Measurements from ENCODE around the gene UNC119B.
"Not testable (repeated sequence)": the region's sequence is repeated elsewhere in the genome, so short reads cannot be mapped to it uniquely, and the experiment has no call there.

Gene UNC119B

GRCh38 chr12:120710031-120710804 is at the start of gene UNC119B:
UNC119B (plus strand) TSS chr12:120710458; CDS start chr12:120710475, 17 bp downstream.
- Mint-ChIP-seq H3K36me3 (ENCODE audit: low read depth) (peaks cover 20% of the 10 kb centered on the region), H3K27me3 (no peaks in the 10 kb centered on the region), H3K27ac (peak within 1 kb of the TSS; percentile 77), H3K9me3 (no peaks in the 10 kb centered on the region), H3K4me3 (peak within 1 kb of the TSS; percentile 84), H3K4me1 (peaks cover 29% of the 10 kb centered on the region)
- ATAC-seq (peak; percentile 62), DNase-seq (peak; percentile 79)

DNA sequence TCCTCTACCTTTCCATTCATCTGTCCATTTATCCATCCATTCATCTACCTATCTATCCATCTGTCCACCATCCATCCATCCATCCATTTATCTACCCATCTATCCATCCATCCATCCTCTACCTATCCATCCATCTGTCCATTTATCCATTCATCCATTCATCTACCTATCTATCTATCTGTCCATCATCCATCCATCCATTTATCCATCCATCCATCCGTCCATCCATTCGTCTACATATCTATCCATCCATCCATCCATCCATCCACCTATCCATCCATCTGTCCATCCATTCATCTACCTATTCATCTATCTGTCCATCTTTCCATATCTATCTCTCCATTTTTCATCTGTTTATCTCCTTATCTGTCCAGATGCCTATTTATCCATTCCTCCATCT is 48.8 kb upstream of the UNC119B start:
- H3K4me3 Mint-ChIP-seq = no peak overlapping the region
- no peak overlapping the region for H3K27ac Mint-ChIP-seq
- no peaks in the 10 kb centered on the region for H3K9me3 Mint-ChIP-seq
- peaks cover 5% of the 10 kb centered on the region for H3K27me3 Mint-ChIP-seq
- DNase-seq (no peak), ATAC-seq (no peak)
- H3K36me3 Mint-ChIP-seq (ENCODE audit: low read depth) = no peaks in the 10 kb centered on the region
- H3K4me1 Mint-ChIP-seq = no peaks in the 10 kb centered on the region

DNA sequence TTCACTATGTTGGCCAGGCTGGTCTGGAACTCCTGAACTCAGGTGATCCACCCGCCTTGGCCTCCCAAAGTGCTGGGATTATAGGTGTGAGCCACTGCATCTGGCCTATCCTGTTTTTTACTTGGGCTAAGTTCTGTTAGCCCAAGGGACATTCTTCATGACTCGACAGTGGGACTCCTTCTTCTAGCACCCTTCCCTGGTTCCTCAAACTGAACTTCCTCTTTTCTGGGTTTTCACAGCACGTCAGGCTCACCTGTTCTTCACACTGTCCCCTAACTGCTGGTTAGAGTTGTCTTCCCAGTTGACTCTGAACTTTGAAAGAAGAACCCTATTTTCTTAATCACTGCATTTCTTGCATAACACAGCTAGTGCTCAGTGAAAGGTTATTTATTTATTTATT is 47.4 kb upstream of the UNC119B start:
- peaks cover 5% of the 10 kb centered on the region for H3K27me3 Mint-ChIP-seq
- H3K27ac Mint-ChIP-seq = no peak overlapping the region
- no peaks in the 10 kb centered on the region for H3K36me3 Mint-ChIP-seq (ENCODE audit: low read depth)
- no peak overlapping the region for H3K4me3 Mint-ChIP-seq
- DNase-seq (no peak), ATAC-seq (no peak)
- no peaks in the 10 kb centered on the region for H3K4me1 Mint-ChIP-seq
- H3K9me3 Mint-ChIP-seq = no peaks in the 10 kb centered on the region

DNA sequence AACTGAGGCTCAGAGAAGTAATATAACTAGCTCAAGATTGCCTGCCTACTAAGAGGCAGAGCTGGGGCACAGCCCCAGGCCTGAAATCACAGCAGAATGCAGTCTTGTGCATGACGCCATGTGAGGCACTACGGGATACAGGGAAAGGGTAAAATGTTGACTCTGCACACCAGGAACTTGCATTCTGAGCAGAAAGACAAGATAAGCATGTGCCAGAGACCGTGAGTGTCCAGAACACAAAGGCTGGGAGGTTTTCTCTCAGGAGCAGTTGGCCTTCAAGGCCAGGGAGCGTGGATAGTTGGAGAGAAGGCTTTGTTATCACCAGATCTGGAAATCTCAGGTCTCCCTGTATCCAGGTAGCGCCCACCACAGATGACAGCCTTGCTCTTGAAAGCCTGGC is 46.5 kb upstream of the UNC119B start:
- Mint-ChIP-seq H3K27ac (no peak overlapping the region), H3K27me3 (peaks cover 5% of the 10 kb centered on the region), H3K9me3 (no peaks in the 10 kb centered on the region), H3K36me3 (ENCODE audit: low read depth) (no peaks in the 10 kb centered on the region), H3K4me1 (no peaks in the 10 kb centered on the region), H3K4me3 (no peak overlapping the region)
- DNase-seq (no peak), ATAC-seq (no peak)

DNA sequence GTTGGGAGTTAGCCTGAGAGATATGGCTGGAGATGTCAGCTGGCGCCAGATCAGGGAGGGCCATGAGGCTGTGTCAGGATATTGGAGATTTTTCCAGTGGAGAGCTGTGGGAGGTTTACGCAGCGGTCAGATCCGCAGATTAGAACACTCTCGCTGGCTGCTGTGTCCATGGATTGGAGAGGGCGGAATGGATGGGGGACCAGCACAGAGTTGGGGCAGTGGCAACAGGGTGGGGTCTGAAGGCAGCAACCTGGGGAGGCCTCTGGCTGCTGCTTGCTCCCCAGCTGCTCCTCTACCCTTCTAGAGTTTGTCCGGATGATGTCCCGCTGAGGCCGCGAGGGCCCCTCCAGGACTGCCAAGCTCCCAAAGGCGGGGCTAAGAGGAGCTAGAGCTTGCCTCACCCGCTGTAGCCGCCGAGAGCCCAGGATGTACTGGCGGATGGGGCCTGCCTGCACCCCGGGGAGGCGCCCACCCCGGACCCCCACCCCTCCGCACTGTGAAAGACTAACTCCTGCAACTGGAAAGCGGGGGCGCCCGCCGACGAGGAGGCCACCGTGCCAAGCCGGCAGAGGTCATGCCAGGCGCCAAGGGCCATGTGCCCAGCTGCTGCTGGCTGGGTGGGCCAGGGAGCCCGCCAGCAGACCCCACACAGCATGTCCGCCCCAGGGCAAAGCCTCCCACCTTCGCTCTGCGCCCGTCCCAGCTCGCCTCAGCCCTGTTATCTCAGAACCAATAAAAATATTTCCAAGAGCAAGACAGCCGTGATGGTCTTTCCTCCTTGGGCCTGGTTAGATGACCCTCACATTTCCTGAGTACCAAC is 43.5 kb upstream of the UNC119B start:
- DNase-seq = no peak

GRCh38 chr12:120668091-120668867 is 42.0 kb upstream of the UNC119B start:
- Mint-ChIP-seq H3K4me1 (peaks cover 1% of the 10 kb centered on the region), H3K9me3 (no peaks in the 10 kb centered on the region), H3K27me3 (no peaks in the 10 kb centered on the region), H3K36me3 (ENCODE audit: low read depth) (no peaks in the 10 kb centered on the region), H3K4me3 (no peak overlapping the region), H3K27ac (no peak overlapping the region)
- no peak for DNase-seq
- ATAC-seq = no peak

More for the DNA sequence above, 43.5 kb upstream of the UNC119B start:
- no peaks in the 10 kb centered on the region for H3K27me3 Mint-ChIP-seq
- H3K4me3 Mint-ChIP-seq = no peak overlapping the region
- H3K27ac Mint-ChIP-seq = peak overlapping the region; percentile 12
- no peaks in the 10 kb centered on the region for H3K36me3 Mint-ChIP-seq (ENCODE audit: low read depth)
- no peak for ATAC-seq
- no peaks in the 10 kb centered on the region for H3K9me3 Mint-ChIP-seq
- H3K4me1 Mint-ChIP-seq = peaks cover 1% of the 10 kb centered on the region

DNA sequence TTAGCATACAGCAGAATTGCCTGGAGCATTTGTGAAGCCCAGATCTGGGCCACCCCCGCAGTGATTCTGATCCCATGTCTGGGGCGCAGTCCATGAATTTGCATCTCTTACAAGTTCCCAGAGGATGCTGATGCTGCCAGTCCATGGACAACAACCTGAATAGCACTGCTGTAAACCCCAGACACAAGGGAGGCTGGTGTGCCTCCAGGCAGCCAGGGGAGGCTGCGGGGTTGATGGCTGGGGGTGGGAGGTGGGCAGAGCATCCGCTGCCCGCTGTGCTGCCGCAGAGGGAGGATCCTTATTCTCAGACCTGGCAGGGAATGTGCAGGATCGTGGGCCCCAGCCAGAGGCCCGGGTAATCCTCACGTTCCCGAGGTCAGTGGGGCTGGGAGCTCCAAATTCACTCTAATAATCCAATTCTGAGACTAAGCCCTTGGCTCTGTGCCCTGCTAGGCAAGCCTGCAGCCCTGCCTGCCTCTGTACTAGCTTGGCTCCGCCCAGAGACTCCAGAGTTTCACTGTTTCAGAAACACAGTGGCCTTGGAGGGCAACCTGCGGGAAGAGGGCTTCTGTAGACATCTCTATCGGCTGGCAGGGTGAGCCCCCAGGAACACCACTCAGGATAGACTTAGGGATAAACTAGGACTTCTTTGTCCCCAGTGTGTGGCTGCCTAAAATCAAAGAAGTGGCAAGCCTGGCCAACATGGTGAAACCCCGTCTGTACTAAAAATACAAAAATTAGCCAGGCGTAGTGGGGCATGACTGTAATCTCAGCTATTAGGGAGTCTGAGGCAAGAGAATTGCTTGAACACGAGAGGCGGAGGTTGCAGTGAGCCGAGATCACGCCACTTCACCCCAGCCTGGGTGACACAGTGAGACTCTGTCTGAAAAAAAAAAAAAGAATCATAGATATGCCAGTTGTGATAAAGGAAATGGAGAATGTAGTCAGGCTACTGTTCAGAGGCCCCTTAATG is 41.1 kb upstream of the UNC119B start:
- no peaks in the 10 kb centered on the region for H3K9me3 Mint-ChIP-seq
- no peak overlapping the region for H3K27ac Mint-ChIP-seq
- H3K4me1 Mint-ChIP-seq = peaks cover 1% of the 10 kb centered on the region
- ATAC-seq (no peak), DNase-seq (no peak)
- no peaks in the 10 kb centered on the region for H3K27me3 Mint-ChIP-seq
- no peaks in the 10 kb centered on the region for H3K36me3 Mint-ChIP-seq (ENCODE audit: low read depth)
- no peak overlapping the region for H3K4me3 Mint-ChIP-seq

GRCh38 chr12:120670237-120670636 is 40.0 kb upstream of the UNC119B start:
- H3K27ac Mint-ChIP-seq; ATAC-seq; DNase-seq; H3K36me3 Mint-ChIP-seq (ENCODE audit: low read depth); H3K27me3 Mint-ChIP-seq; H3K9me3 Mint-ChIP-seq; H3K4me3 Mint-ChIP-seq; H3K4me1 Mint-ChIP-seq: not testable (repeated sequence)

- no peak for DNase-seq
- no peak for ATAC-seq
- Mint-ChIP-seq H3K4me3 (no peak overlapping the region), H3K4me1 (peaks cover 4% of the 10 kb centered on the region), H3K27ac (no peak overlapping the region), H3K9me3 (no peaks in the 10 kb centered on the region), H3K27me3 (no peaks in the 10 kb centered on the region), H3K36me3 (ENCODE audit: low read depth) (no peaks in the 10 kb centered on the region)
These were observed 39.6 kb upstream of the UNC119B start for GRCh38 chr12:120670667-120671066.

- Mint-ChIP-seq H3K4me1 (peaks cover 19% of the 10 kb centered on the region), H3K4me3 (no peak overlapping the region), H3K36me3 (ENCODE audit: low read depth) (no peaks in the 10 kb centered on the region), H3K27me3 (no peaks in the 10 kb centered on the region), H3K9me3 (no peaks in the 10 kb centered on the region), H3K27ac (no peak overlapping the region)
- ATAC-seq = no peak
- no peak for DNase-seq
These were observed 36.1 kb upstream of the UNC119B start for GRCh38 chr12:120674097-120674636.

- Mint-ChIP-seq H3K36me3 (ENCODE audit: low read depth) (no peaks in the 10 kb centered on the region), H3K27me3 (no peaks in the 10 kb centered on the region), H3K4me3 (no peak overlapping the region), H3K9me3 (no peaks in the 10 kb centered on the region), H3K27ac (no peak overlapping the region), H3K4me1 (peaks cover 20% of the 10 kb centered on the region)
- DNase-seq = peak; percentile 30
- ATAC-seq = peak; percentile 61
These were observed 32.3 kb upstream of the UNC119B start for GRCh38 chr12:120677765-120678473.

GRCh38 chr12:120678572-120678971 is 31.7 kb upstream of the UNC119B start:
- H3K4me1 Mint-ChIP-seq = peaks cover 20% of the 10 kb centered on the region
- ATAC-seq (no peak), DNase-seq (peak; percentile 11)
- H3K27me3 Mint-ChIP-seq = no peaks in the 10 kb centered on the region
- H3K27ac Mint-ChIP-seq = no peak overlapping the region
- no peak overlapping the region for H3K4me3 Mint-ChIP-seq
- no peaks in the 10 kb centered on the region for H3K9me3 Mint-ChIP-seq
- H3K36me3 Mint-ChIP-seq (ENCODE audit: low read depth) = no peaks in the 10 kb centered on the region

DNA sequence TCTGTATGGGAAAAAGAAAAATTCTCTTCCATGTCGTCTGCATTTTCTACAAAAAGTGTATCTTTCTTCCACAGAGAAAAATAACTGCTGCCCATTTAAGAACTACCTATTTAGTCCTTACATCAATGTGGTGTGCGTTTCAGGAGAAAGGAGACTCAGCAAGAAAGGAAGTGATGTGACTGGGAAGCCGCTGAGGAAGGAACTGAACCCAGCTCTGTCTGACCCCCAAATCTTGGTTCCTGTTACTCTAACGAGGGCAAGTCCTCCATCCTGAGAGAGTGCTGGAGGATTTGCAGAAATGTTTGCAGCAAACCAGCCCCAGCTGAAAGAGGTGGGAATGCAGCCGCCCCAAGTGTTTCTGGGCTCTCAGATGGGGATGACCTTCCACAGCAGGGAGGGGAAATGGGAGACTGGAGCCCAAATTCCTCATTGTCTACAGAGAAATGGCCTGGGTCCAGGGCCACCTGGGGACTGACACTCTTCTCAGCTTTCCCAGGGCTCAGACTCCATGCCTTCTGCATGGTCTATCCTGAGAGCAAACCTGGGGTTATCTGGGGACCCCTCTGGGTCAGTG is 30.0 kb upstream of the UNC119B start:
- no peaks in the 10 kb centered on the region for H3K27me3 Mint-ChIP-seq
- no peak overlapping the region for H3K27ac Mint-ChIP-seq
- no peak overlapping the region for H3K4me3 Mint-ChIP-seq
- ATAC-seq (no peak), DNase-seq (no peak)
- peaks cover 24% of the 10 kb centered on the region for H3K4me1 Mint-ChIP-seq
- H3K9me3 Mint-ChIP-seq = no peaks in the 10 kb centered on the region
- H3K36me3 Mint-ChIP-seq (ENCODE audit: low read depth) = no peaks in the 10 kb centered on the region
